Heart left ventricle (tissue), 16 donors: ENCODE data around the gene DMRTB1. TPM values are rescaled to one million over a fixed set of nuclear protein-coding genes. Genes with fewer than 3 reads are reported as not detected.
A peak's percentile ranks its signal among the peaks of the same experiment; 100 is the strongest.

Experiments used
- ATAC-seq, 4 donors: fragments of 200-7000 bp; cut with Tn5 transposase; one replicate each; pipeline ENCODE4 v1.9.1; 2020 to 2022; ENCODE audit warnings: moderate library complexity in 4 of 4, mild to moderate bottlenecking in 3 of 4, moderate number of reproducible peaks in 1 of 4
- DNase-seq, 5 donors: peaks; one replicate each; pipeline ENCODE4 v3.0.0-alpha.2; 2020
- H3K27ac ChIP-seq, 12 donors: fragments of 200-600 bp; sonication (generic) in 4 of 12; one replicate each; pipeline versions ENCODE4 v1.5.0 to v1.8.0; 2016 to 2022; ENCODE audit warnings: mild to moderate bottlenecking in 2 of 12
- H3K27me3 ChIP-seq, 9 donors: fragments of 200-600 bp; sonication (generic) in 2 of 9; one replicate each; pipeline versions ENCODE4 v1.5.1 to v1.8.0; 2016 to 2022; ENCODE audit warnings: mild to moderate bottlenecking in 3 of 9
- H3K36me3 ChIP-seq, 9 donors: fragments of 200-600 bp; sonication (generic) in 2 of 9; one replicate each; pipeline versions ENCODE4 v1.5.0 to v1.8.0; 2018 to 2022; ENCODE audit warnings: mild to moderate bottlenecking in 2 of 9
- H3K4me1 ChIP-seq, 12 donors: fragments of 200-600 bp; sonication (generic) in 4 of 12; one replicate each; pipeline versions ENCODE4 v1.5.0 to v1.8.0; 2016 to 2022; ENCODE audit warnings: mild to moderate bottlenecking in 3 of 12
- H3K4me3 ChIP-seq, 12 donors: fragments of 200-600 bp; sonication (generic) in 4 of 12; one replicate each; pipeline versions ENCODE4 v1.5.0 to v1.8.0; 2017 to 2022; ENCODE audit warnings: mild to moderate bottlenecking in 9 of 12, moderate library complexity in 4 of 12
- H3K9me3 ChIP-seq, 12 donors: fragments of 200-600 bp; sonication (generic) in 4 of 12; one replicate each; pipeline versions ENCODE4 v1.5.0 to v1.8.0; 2016 to 2022; ENCODE audit warnings: mild to moderate bottlenecking in 1 of 12
- CTCF ChIP-seq, 12 donors: fragments of 200-600 bp; sonication (generic) in 4 of 12; IDR thresholded peaks; one replicate each; pipeline versions ENCODE4 v1.5.0 to v1.8.0; 2018 to 2022; ENCODE audit warnings: antibody characterized with exemption in 12 of 12, mild to moderate bottlenecking in 5 of 12
- POLR2A ChIP-seq, 2 donors: fragments of 450-650 bp; IDR thresholded peaks; one replicate each; pipeline ENCODE4 v1.6.1; 2017; ENCODE audit warnings: antibody characterized with exemption in 2 of 2, mild to moderate bottlenecking in 2 of 2, moderate library complexity in 2 of 2
- WGBS, 4 donors: extraction: QIAGEN DNeasy Blood & Tissue Kit in 2 of 4; methylation state at CpG; one replicate each; pipeline versions ENCODE4 v1.1.5 to v1.1.7; 2013 to 2018; 5-methylcytosine and 5-hydroxymethylcytosine counted together
- intact Hi-C, 10 donors: fragments of 100-400 bp; cut with DNase I; formaldehyde crosslinking; loops; one replicate each; pipeline versions ENCODE4 v1.11.1 to v1.14.2; 2022
- polyA plus RNA-seq, 2 donors: library from polyadenylated mRNA; stranded (reverse); fragments of 200-250 nt; gene quantifications; one replicate each; pipeline ENCODE4 v1.2.3, GENCODE V29; 2013
- total RNA-seq, 9 donors: library from RNA; depleted of rRNA in 2 of 9; stranded (reverse); fragments of >200 nt in 2 of 9; fragmentation: NEBNext Ultra II Directional in 3 of 9; extraction: Animal tissue kit (Norgen Biotek cat#: 25700) in 3 of 9; gene quantifications; one replicate each; pipeline versions ENCODE4 v1.1.0 to v1.2.4, GENCODE V29; 2016 to 2023
- donor health status: ischemic (EF 13 %, LVEDD 7.1; RV severe dilation, severe dysfunction).
- donor health status: healthy with polysubstance abuse.
- donor health status: DM: no; HTN: yes; CAD: no.
- donor health status: DM: no; HTN: no; CAD: no.
- donor health status: ischemic (EF 25% LVEDD 6.9; RV normal size, moderate dysfunction).
- donor health status: ischemic (EF 25% LVEDD 5.7; RV mildly dilated, moderate dysfunction).
- donor health status: healthy.
- donor health status: DM: yes; HTN: yes; CAD: no.
- donor health status: ischemic (EF 35%, LVEDD 5.7; RV mildly dilated, moderate dysfunction).
- donor health status: nonischemic (EF 11% LVEDD 7.7; RV severe dilation, severe dysfunction).
- donor health status: DM: yes; HTN: yes; CAD: no.
- donor health status: PGD.
- donor health status: ischemic (EF 29% LVEDD 5.4; RV normal size, mild dysfunction).
- donor health status: nonischemic (EF 23%, LVEDD 6.1; RV moderate dilation, normal function).

Gene DMRTB1
- total and polyA plus RNA-seq, 11 donors = not detected

- no peaks in the 10 kb centered on the region for H3K36me3 ChIP-seq
- H3K4me1 ChIP-seq = peaks cover 0 to 8% (median 5%) of the 10 kb centered on the region in 12 donors
- no peak overlapping the region for H3K4me3 ChIP-seq
- ATAC-seq (no peak), DNase-seq (no peak)
- intact Hi-C loops = no loop called here
- no peaks in the 10 kb centered on the region for H3K27me3 ChIP-seq
- H3K27ac ChIP-seq = no peak overlapping the region
- TF ChIP-seq POLR2A (IDR thresholded peaks at IDR 0.05) (no peak), CTCF (IDR thresholded peaks at IDR 0.05) (no peak)
- 89 to 95% (median 92%) methylated on average over 4 to 5 of the region's 5 CpGs for WGBS, 4 donors
- no peaks in the 10 kb centered on the region for H3K9me3 ChIP-seq
Observed at GRCh38 chr1:53469373-53469772, 10.2 kb downstream of the DMRTB1 start.

DNA sequence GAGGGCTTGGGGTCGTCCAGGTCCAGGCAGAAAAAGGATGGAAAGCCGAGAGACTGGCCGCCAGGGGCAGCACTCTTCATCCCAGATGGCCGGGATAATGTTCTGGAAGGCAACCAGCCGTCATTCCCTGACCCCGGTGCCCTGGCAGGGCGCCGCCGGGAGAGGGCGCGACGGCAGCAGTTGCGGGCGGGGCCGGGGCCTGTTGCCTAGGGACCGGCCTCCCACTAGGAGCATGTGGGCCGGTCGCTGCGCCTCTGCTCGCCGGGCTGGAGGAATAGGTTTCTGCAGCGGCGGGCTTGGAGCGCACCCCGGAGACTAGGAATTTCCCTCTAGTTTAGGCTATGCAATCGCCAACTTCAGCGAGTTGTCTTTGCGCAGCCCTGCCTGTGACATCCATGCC, 11.0 kb downstream of the DMRTB1 start:
- H3K27ac ChIP-seq = no peak overlapping the region
- no peaks in the 10 kb centered on the region for H3K9me3 ChIP-seq
- TF ChIP-seq POLR2A (IDR thresholded peaks at IDR 0.05) (no peak), CTCF (IDR thresholded peaks at IDR 0.05) (peak; percentile 39 to 80 (median 56))
- H3K27me3 ChIP-seq = no peaks in the 10 kb centered on the region
- intact Hi-C loops = no loop called here
- 12 to 17% (median 16%) methylated on average over 19 to 28 of the region's 28 CpGs for WGBS, 4 donors
- peak; percentile 67 to 80 (median 74) for DNase-seq
- peaks cover 0 to 8% (median 5%) of the 10 kb centered on the region in 12 donors for H3K4me1 ChIP-seq
- peak; percentile 48 to 93 (median 80) for ATAC-seq
- no peaks in the 10 kb centered on the region for H3K36me3 ChIP-seq
- peak overlapping the region in 3 of 12 donors; percentile 9 to 15 (median 13) for H3K4me3 ChIP-seq

- H3K4me3 ChIP-seq = peak overlapping the region in 3 of 12 donors; percentile 9 to 15 (median 13)
- 69 to 83% (median 78%) methylated on average over 19 of the region's 19 CpGs for whole genome bisulfite sequencing, 4 donors
Observed at GRCh38 chr1:53470584-53470983, 11.4 kb downstream of the DMRTB1 start.

DNA sequence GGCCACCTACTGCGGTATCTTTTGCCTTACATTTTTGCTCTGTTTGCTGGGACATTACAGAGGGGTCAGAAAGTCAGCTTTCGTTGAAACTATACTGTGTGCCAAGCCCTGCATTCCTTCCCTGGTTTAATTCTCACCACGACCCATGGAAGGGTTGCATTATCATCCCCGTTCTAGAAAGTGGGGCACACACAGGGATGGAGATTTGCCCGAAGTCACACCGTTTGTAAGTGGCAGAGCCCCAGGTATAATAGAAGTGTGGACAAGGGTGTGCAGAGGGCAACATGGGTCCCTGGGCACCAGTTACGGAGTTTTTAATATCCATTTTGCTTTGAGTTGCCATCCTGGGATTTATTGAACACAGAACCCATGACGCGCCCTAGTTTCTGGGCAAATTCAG, 11.8 kb downstream of the DMRTB1 start:
- Histone ChIP-seq H3K27me3 (peaks cover 0 to under 1% (median 0%) of the 10 kb centered on the region in 9 donors), H3K4me1 (peaks cover 0 to 8% (median 5%) of the 10 kb centered on the region in 12 donors), H3K4me3 (no peak overlapping the region), H3K36me3 (no peaks in the 10 kb centered on the region), H3K27ac (no peak overlapping the region), H3K9me3 (no peaks in the 10 kb centered on the region)
- ATAC-seq (no peak), DNase-seq (no peak)
- TF ChIP-seq CTCF (IDR thresholded peaks at IDR 0.05) (no peak), POLR2A (IDR thresholded peaks at IDR 0.05) (no peak)
- intact Hi-C loops = no loop called here
- 95 to 97% (median 96%) methylated on average over 9 of the region's 9 CpGs for WGBS, 4 donors

More at GRCh38 chr1:53470584-53470983, 11.4 kb downstream of the DMRTB1 start:
- H3K4me1 ChIP-seq = peaks cover 0 to 8% (median 5%) of the 10 kb centered on the region in 12 donors
- H3K9me3 ChIP-seq = no peaks in the 10 kb centered on the region
- intact Hi-C loops = no loop called here
- H3K27ac ChIP-seq = no peak overlapping the region
- H3K36me3 ChIP-seq = no peaks in the 10 kb centered on the region
- DNase-seq (no peak), ATAC-seq (no peak)
- TF ChIP-seq CTCF (IDR thresholded peaks at IDR 0.05) (no peak), POLR2A (IDR thresholded peaks at IDR 0.05) (no peak)
- no peaks in the 10 kb centered on the region for H3K27me3 ChIP-seq
